ENCODE measurements around the gene CTTNBP2.

The CTTNBP2 gene

DNA sequence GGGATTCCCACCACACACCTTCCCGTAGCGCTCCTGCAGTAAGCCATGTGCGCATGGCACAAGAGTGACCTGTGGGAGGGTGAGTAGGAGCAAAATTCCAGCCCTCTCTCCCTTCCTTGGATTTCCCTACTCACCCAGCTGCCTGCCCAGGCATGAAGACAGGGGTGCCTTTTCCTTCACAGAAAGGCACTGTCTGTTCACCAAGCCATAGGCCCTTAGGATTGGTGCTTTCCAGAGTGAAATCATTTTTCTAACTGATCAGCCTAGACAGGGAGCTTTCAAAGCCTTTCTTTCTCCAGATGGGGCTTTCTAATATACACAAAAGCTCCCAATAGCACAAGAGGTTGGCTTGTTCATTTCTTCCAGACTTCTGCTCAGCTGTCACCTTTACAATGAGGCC lies 79.7 kb downstream of the CTTNBP2 start:
- no peak overlapping the region for H3K4me3 ChIP-seq (ENCODE audit: low read depth, low read length)

DNA sequence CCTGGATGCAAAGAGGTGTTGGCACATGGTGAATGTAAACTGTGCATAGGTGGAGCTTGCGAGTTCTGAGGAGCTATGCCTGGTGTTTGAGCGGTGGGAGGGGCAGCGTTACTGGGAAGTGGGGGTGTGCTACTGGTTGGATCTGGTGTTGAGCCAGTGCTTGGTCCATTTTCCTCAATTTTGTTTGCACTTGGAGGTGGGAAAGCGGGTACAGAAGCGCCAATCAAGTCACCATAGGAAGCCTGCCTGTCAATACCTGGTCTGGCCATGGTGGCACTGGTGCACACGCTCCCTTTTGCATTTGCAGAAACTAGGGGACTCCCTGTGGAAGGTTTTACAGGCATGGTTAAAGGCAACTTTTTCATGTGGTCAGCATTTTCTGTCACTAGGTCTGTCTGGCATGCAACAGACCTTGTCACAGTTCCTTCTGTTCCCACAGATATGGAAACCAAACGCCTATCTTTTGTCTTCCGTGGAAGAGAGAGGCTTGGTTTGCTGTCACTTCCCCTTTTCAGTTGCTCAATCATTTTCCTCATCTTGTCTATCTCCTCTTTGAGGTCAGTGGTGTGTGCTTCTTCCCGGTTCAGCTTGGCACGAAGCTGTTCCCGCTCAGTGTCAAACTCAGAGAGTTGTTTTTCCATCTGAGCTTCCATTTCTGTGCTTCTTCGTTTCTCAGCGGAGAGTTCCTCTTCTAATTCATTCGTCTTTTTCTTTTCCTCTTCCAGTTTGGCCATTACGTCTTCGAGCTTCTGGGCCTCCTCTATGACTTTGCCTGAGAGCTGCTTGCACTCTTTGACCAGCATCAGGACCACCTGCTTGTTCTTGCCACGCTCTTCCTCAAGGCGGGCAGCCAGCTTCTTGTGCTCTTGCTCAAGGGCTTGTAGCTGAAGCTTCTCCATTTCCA lies 81.1 kb downstream of the CTTNBP2 start:
- no peak overlapping the region for H3K4me3 ChIP-seq (ENCODE audit: low read depth, low read length)

DNA sequence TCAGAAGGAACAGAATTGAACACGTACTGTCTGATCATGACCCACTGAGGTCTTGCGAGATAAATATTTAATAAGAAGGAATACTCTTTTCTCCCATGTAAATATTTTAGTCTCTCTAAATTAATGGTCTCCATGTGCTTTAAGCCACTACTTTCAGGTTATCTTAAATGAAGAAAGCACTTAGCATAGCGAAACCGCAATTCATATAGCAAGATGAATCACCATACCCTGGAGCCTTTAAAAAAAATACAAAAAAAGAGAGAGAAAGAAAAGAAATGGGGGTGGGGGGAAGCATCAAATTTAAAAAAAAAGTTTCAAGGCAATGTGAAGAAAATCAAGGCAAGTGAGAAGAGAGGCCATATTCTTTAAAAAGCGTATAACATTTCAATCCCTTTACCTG lies 82.5 kb downstream of the CTTNBP2 start:
- no peak overlapping the region for H3K4me3 ChIP-seq (ENCODE audit: low read depth, low read length)

DNA sequence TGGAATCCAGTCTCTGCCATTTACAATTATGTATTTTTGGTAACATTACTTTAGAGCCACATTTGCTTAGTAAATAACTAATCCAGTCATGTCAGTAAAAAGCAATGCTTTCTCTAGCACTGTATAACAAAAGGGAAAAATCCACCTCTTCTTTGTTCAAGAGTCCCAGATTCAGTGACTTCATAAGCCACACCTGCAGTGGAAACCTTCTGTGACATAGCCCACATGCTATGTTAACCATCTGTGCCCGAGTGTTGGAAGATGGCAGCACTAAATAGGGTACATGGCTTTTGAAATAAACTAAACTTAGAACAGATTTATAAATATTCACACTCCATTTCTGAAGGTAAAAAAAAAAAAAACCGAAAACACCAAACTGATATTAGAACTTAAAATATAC lies 83.0 kb downstream of the CTTNBP2 start:
- H3K4me3 ChIP-seq (ENCODE audit: low read depth, low read length) = no peak overlapping the region

DNA sequence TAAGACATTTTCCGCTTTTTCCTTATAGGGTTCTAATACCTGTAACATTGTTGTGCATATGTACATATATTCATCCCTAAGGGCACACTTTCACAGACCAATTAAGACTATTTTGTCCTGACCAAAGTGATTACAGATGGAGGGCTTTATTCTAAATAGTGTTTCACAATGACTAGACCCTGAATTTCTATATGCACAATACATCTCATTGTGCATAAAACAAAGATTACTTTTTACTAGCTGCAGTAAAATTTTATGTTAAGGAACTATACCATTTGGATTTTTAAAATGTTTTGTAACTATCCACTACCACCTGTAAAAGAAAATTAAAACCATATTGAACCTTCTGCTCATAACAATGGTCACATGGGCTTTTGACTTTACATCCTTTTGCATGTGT lies 87.8 kb downstream of the CTTNBP2 start:
- H3K4me3 ChIP-seq (ENCODE audit: low read depth, low read length) = no peak overlapping the region

DNA sequence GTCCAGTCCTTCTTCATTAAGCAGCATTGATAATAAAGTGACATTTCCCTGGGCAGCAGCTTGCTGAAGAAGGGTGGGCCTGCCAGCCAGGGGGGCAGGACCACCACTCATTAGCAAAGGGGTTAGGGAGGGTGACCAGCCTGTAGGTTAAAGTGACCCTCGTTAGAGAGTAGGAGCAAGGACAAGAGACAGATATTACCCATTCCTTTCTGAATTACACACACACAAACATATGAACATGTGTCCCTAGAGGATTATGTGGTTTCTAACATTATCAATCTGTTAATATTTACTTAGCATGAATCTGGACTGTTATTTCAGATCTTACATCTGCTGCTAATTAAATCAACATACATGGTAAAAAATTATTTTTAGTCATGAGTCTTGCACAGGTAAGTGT lies 88.9 kb downstream of the CTTNBP2 start:
- H3K4me3 ChIP-seq (ENCODE audit: low read depth, low read length) = no peak overlapping the region

DNA sequence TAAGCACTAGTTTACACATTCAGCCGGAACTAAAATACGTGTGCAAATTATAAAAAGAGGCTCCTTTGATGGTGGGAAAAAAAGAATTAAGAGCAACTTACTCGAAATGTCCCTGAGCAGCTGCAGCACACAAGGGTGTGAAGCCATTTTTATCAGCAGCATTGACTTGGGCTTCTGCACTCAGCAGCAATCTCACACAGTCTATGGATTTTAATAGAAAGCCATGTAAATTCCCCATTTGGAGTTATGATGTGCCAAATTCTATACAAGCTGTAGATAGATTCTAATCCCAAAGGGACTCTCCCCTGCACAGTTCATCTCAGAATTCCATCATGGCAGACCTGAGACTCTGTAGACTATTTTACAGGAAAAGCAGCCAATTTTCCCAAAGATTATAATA lies 90.5 kb downstream of the CTTNBP2 start:
- no peak overlapping the region for H3K4me3 ChIP-seq (ENCODE audit: low read depth, low read length)

DNA sequence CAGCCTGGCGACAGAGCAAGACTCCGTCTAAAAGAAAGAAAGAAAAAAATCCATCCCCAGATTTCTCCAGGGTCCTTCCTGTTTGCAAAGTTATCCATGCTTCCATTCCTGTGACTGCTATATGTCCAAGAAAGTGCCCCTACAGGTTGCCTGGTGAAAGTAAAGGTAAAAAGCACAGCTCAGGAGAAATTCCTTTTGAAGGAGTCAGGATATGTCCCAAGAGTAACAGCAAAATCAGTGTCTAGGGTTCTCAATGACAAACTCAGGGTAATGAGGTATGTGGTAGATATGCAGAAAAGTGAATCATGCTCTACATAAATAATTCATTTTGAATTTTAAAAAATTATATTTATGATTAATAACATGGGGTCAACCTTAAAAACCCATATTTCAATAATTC lies 91.5 kb downstream of the CTTNBP2 start:
- H3K4me3 ChIP-seq (ENCODE audit: low read depth, low read length) = no peak overlapping the region

DNA sequence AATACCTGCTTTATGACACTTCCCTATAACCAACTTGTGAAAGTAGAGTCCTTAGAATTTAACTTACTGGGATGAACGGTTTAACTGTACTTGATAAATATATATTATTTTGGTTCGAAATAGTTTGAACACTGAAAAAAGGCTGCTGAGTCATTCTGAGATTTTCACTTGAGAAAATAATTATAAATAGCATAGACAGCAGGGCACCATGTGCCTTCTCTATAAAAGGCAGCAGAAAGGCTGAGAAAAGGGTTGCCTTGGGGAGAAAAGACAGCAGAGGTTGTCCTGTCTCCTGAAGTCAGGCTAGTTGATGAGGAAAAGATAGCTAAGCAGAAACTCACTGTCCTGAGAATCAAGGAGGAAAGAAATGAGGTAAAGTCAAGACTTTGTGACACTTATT lies 92.4 kb downstream of the CTTNBP2 start:
- H3K4me3 ChIP-seq (ENCODE audit: low read depth, low read length) = no peak overlapping the region

DNA sequence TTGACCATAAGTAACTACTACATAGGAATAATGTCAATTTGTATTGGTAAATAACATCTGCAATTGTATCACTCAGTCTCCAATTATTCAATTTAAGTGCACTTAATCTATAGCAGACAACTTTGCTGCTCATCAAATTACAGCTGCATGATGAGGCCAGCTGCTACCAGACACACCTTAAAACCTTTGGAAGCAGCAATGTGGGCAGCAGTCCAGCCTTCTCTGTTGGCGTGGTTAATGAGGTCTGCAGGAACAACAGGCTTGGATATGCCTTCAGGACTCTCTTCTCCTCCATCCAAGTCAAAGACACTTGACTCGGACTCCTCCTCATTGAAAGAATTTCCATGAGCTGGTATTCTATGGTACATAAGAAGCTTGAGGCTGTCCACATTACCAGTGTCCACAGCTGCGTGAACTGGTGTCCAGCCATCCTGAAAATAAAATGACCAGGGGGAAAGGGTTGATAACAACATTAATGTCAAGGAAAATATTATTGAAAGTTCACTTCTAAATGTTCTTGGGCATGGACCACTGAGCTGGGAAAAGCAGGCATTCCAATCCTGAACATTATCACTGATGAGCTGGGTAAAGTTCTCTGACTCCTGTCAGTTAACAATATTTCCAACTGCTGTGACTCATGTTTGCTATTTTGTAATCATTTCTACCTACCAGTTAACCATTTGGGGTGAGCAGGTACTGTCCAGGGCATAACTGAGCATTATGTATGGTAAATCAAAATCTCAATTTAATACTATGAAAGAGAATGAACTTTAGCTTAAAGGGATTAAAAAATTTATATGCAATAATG lies 95.7 kb downstream of the CTTNBP2 start:
- no peak overlapping the region for H3K4me3 ChIP-seq (ENCODE audit: low read depth, low read length)

DNA sequence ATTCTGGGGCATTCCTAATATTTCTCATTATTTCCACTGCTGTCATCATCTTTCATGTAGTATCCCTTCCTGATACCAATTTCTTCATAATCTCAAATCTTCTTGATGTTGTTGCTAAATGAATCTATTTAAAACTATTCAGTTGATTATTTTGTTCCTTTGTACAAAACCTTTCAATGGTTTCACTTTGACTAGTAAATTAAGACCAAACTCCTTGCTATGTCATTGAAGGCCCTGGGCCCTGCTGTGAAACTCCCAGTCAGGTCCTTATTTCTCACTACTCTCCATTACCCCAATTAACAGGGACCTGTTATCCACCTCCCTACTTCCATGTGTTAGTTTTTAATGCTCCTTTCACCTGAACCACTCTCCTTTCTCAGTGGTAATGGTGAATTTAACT lies 97.0 kb downstream of the CTTNBP2 start:
- no peak overlapping the region for H3K4me3 ChIP-seq (ENCODE audit: low read depth, low read length)

DNA sequence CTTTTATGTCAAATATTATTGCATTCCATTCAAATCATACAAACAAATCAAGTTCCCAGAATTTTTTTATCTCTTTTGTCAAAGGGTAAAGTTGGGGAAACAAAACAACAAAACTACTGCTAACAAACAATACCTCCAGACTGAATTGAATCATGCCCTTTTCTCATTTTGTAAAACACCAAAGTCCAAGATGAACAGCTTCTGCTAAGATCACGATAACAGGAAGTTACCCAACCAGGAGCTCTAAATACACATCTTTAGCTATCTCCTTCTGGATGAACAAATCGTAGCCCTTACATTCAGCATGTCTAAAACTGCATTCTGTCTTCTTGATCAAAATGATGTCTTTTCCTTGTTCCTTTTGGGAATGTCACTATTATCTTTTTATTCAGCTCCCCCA lies 97.4 kb downstream of the CTTNBP2 start:
- no peak overlapping the region for H3K4me3 ChIP-seq (ENCODE audit: low read depth, low read length)

DNA sequence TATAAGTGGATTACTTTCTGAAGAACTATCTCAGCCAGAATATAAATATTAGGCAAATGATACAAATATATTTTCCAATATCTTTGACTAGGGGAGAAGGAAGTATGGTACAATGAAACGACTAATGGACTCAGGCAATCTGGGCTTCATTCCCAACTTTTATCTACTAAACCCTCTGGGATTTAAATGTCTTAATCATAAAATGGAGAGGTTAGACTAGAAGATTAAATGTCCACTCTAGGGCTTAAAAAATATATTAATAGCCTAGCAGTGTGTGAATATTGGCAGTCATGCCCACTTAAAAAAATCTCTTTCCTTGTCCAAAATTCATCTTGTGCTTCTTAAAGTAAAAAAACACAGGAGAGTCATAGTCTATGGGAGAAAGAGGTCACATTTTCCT lies 98.3 kb downstream of the CTTNBP2 start:
- no peak overlapping the region for H3K4me3 ChIP-seq (ENCODE audit: low read depth, low read length)

DNA sequence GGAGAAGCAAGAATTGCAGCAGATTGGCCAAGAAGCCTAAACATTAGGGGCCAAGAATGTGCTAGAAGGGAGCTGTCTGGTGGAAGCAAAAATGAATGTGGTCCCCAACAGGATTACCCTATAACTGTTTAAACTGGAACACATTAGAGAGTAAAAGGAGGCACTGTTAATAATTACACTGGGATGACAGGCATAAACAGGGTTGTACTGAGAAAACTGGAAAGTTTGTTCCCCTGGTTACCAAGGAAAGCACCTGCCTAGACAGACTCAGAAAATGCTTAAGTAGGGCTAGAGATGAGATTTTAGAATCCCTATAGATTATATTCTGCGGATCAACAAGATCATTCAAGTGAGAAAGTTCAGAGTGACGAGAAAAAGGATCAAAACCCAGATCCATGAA lies 100.8 kb downstream of the CTTNBP2 start:
- no peak overlapping the region for H3K4me3 ChIP-seq (ENCODE audit: low read depth, low read length)

DNA sequence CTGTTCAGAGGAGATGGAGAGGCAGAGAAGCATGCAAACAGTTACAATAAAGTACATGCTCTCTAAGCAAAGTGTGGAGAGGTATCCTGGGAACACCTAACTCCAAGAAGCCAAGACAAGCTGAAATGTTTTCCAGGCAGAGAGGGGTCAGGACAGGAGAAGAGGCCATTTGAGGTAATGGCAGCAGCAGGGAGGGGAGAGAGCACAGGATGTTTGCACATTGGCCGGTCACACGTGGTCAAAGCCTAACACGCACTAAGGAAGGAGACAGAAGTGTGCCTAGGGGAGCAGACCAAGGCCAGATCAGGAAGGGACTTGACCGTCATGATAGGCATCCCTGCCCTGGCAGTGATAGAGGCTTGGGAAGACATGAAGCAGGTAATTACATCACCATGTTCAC lies 101.5 kb downstream of the CTTNBP2 start:
- no peak overlapping the region for H3K4me3 ChIP-seq (ENCODE audit: low read depth, low read length)

DNA sequence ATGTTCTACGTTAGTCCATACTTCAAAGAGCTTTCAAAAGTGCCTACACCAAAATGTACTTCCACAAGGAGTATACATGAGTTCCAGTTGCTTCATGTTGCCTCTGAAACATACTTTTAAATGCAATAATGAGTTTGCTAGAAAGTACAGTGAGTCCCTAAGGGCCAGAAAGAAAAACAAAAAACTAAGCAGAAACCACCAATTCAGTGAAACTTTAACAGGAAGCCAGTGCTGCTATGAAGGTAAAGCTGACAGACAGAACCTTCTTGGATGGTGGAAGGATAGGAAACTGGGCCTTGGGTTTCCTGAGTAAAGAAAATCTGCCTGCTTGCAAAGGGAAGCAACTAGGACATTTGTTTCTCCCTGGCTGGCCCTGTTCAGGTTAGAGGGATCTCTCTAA lies 104.2 kb downstream of the CTTNBP2 start:
- no peak overlapping the region for H3K4me3 ChIP-seq (ENCODE audit: low read depth, low read length)

DNA sequence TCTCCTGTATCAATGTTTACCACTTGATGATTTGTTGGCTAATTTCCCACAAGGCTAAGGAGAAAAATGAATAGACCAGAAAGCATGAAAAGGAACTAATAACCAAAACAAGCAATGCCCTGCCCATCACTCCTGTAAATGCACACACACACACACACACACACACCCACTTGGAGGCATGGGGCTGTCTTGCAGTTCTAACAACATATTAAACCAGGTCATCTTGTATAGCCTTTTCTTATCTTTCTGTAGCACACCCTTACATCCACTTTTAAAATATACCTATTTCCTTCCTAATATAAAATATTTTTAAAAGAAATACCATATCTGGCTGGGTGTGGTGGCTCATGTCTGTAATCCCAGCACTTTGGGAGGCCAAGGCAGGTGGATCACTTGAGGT lies 105.3 kb downstream of the CTTNBP2 start:
- H3K4me3 ChIP-seq (ENCODE audit: low read depth, low read length) = no peak overlapping the region

DNA sequence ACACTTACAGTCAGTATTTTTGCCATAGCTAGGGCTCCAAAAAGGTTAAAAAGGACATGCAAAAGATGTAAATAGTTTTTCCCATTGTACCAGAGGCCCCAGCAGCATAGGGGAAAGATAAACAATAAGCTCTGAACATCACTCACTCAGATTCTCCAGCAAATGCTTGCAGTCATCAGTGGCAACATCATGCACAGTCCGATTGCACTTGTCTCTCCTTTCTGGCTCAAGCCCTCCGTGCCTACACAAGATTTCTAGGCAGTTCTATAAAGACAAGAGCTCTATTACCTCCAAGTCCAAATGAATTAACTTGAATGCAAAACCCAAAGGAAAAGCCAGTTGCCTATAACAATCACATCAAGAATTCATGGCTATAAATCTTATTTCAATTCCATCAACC lies 106.3 kb downstream of the CTTNBP2 start:
- no peak overlapping the region for H3K4me3 ChIP-seq (ENCODE audit: low read depth, low read length)

DNA sequence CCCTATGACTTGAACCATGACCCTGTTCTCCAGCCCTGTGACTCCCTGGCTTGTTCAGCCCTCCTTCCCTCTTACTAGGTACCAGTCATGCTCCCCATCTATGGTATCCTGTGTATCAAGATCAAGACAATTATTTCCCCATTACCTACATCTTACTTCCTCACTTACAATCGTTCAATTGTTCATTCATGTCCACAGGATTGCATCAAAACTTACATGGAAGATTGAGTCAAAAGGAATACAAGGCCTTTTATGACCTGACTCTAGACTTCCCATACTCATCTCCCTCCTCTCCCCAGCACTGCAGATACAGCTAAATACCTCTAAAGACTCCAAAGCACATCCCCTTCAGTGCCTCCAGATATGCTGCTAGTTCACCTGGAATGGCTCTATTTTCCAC lies 109.2 kb downstream of the CTTNBP2 start:
- H3K4me3 ChIP-seq (ENCODE audit: low read depth, low read length) = no peak overlapping the region

DNA sequence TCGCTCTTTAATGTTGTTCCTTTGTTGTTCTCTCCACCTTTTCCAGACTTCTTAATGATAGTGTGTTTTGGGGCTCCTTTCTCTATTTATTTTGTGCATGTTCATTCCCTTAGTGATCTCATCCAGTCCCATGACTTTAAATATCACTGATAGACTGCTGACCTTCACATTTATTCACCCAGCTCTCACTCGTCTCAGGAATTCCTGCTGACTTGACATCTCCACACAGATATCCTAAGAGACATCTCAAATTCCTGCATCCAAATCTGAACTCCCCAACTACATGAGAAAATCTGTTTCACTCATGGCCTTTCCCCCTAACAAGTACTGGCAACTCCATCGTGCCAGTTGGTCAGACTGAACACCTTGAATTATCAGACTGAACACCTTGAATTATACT lies 111.2 kb downstream of the CTTNBP2 start:
- no peak overlapping the region for H3K4me3 ChIP-seq (ENCODE audit: low read depth, low read length)

DNA sequence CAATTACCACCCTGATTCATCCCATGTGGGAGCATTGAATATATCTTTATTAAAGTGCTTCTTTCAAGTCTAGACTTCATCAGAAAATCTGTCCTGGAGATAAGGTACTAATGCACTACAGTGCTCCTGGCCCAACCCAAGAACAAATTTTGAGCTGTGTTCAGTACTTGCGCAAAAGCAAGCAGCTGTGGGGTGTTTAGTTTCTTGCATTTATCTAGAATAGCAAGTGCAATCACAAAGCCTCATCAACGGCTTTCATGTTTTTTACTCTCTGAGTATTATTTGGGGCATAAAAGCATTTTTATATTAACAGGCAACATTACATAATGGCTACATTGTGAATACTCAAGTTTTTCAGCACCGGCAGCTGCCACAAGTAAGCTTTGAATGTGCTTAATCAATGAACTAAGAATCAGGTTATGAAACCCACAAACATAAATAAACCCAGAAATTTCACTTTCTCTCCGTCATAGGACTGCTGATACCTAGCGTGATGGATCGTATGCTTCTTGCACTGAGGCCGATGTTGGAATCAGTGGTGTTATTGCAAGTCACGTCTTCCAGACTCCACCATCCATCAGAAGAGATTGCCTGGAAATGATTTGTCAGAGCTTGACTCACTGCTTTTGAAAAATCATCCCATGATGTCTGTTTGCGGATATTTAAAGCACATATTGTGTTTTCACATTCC lies 113.1 kb downstream of the CTTNBP2 start:
- no peak overlapping the region for H3K4me3 ChIP-seq (ENCODE audit: low read depth, low read length)

DNA sequence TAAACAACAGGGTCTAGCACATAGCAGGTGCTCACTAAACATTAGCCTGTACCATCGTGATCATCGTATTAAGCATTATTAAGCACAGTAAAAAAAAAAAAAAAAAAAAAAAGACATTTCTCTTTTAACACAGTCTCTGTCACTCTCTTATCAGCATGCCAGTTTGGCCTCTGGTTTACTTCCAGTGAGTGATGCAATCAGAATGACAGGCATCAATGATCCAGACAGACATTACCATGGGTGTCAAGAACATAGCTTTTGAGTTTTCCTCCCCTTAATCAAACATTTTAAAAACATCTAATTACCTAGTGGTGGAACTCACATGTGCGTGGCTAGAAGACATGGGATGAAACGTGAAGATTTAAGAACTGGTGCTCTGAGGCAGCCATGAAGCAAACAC lies 115.8 kb downstream of the CTTNBP2 start:
- no peak overlapping the region for H3K4me3 ChIP-seq (ENCODE audit: low read depth, low read length)

All from iPS-11a (cell line).